NCI-H2081 treated with DMSO at 0.1 percent for 48 hours (cell line): ENCODE measurements around the gene HOXD9.

Experiments
- DNase-seq: peaks from one replicate; lab custom pipeline; 2025; lab: John Stamatoyannopoulos, UW

The HOXD9 gene

DNA sequence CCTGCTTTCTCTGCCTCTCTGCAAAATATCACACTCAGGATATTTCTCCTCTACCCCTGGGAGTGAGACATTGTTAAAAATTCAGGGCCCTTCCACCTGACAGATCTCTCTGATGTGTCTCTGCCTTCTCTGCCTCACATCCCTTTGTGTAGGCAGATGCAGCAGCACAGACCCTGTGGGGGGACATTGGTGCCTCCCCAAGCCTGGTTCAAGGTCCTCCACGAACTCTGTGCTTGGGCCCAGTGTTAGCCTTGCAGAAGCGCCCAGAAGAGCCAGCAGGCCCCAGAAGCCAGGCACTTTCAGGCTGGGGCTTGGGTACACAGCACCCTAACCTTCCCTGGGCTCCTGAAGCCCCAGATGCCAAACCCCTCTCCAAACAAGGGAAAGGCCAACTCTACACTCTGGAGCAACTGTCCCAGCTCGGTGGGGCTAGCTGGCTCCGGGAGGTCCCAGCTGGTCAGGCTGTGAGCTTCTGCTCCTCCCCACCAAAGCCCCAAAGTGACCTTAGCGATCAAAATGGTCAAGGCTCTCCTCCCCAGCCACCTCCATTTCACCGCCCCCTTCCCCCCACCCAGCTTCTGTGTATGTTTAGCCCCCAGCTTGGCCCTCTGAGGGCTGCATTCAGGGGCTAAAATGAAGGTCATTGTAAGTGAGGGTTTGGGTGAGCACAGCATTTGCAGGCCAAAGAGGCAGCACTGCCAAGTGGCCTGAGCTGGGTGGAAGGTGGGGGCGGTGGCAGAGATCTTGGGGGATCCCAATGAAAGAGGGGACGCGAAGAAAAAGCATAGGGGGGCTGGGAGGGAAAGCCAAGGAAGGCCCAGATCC is 2.6 kb downstream of the HOXD9 start:
- DNase-seq: no peak

DNA sequence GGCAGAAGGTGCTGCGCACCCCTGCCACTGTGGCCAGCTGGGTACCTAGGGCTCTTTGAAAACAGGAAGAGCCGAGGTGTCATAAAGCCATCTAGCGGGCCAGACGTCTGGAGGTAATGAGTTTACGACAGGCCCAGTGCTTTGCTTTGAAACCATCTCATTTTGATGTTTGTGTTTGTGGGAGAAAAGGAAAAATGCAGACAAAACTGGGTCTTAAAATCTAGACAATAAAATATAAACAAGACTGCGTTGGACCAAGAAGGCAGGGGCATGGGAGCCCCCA is 3.2 kb downstream of the HOXD9 start:
- no peak for DNase-seq

DNA sequence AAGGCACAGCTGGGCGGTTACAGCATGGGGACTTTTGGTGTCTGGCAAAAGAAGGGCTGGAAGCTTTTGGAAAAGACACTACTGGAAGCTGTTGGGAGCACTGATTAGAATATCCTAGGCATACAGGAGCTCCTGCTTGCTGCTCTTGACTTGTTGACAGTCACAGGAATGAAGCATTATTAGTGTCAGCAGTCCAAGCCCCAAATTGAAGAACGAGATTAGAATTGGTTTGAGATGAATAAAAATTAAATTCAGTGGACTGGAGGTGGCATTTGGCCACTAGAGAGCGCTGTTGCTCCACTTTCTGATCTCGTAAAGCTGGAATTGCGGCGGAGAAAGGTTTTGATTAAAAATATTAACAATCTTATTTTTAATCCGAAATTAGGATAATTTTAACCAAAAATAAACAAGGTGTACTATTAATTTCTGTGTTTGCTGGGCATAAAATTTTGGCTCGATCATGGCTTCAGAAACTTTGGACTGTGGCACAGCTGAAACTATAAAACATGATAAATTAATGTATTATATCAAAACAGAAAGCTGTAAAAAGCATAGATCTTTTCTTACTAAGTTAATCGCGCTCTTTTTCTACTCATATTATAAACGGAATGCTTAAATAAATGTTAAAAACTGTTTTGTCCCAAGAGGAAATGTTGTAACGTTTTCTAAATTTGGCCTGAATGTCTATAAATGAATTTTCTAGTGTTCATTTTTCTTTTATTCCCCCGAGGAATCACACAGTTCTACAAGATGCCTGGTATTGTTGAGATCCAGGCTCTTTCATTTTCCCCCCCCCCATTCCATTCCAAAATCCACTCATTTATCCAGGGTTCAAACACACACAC is 4.6 kb downstream of the HOXD9 start:
- peak; percentile 14 for DNase-seq

DNA sequence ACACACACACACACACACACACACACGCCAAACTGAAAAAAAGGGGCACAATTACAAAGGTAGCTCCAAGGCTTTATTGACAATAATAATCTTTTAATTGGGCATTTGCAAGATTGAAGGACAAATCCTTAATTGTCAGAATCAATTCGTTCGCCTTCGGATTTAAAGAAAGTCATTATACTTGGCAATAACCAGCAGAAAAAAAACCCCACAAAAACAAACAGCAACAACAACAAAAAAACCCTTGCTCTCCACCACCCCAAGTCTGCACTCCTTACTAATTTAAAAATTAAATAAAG is 5.2 kb downstream of the HOXD9 start:
- DNase-seq: no peak

DNA sequence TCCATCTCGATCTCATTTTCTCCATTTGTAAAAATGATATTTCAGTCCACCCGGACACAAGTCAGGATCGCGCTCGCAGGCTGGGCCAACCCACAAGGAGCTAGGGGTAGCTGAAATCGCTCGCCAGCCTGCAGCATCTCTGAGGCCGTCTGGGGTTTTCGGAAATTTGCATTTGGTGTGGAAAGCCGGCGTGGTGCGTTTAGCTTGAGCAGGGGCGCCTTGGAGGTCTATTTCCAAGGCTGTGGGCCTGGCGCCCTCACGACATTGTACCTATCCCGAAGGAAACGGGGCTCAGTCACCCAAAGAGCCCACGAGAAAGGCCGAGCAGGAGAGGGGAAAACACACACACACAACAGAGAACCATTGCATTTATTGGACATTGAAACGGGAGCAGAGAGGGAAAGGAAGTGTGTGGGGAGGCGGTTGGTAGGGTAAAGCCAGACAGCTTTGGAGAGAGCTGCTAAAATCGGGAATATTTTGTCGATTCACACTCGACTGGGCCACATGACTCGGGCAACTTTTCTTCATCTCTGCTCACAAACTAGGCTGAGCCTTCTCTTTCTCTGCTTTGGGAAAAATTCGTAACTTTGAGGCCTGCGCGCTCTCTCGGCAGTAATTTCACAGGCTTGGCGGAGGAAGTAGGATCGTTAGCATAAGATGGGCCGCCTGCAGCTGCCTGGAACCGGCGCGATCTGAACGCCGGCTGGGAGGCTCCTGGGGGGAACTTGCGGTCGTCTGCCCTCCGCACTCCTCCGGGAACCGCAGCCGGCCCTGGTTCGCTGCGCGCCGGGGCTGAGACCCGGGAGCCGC is 5.9 kb downstream of the HOXD9 start:
- no peak for DNase-seq

DNA sequence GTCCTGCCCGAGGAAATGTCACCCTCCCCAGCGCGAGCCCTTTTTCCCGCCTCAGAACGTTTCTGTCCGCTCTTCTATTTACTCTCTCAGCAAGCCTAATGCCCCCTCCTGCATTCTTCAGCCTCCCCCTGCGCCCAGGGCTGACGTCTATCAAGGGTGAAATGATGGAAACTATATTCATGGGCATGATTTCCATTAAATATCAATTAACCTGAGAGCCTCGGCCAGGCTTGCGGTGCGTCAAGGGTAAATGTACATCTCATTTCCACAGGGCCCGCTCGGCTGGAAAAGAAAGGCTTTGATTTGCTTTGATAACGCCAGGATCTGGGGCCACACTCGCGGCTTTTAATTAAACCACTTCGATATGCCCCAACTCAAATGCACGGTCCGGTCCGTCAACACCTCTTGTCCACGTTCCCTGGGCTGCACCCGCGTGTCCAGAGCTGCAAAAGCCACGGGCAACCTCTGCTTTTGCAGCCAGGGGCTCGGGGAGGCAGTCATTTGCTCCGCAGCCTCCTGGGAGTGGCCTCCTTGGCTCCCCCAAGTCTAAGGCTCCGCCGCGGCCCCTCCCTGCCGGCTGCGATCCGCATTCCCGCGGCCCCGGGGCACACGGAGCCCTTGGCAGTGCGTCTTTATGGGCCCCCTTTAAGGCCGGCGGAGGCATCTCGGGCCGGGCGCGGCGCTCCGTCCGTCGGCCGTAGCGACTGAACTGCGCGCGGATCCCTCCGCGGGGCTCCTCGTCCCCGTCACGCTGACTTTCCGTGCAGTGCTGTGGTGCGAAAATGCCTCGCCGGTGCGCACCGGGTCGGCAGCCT is 6.7 kb downstream of the HOXD9 start, which contains the start of gene HOXD8:
TSS of gene HOXD8 (plus strand) at position 724 of the 815 bp plus-strand sequence. CDS start 662 bp downstream, outside the sequence.
- DNase-seq: peak; percentile 47

DNA sequence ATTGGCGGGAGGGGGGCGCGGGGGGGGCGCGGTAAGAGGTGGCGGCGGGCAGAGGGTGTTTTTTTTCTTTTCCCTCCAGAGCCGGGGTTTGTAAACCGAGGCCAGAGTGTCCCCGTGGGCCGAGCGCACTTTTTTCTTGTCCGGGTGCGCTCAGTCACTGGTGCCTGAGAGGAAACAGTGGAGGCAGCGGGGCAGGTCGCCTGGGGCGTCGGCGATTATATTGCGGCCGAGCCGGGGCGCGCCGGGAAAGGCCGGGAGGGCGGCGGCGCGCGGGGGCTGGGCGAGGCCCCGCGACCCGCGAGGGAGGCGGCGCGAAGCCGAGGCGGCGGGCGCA is 7.3 kb downstream of the HOXD9 start:
- DNase-seq: no peak

DNA sequence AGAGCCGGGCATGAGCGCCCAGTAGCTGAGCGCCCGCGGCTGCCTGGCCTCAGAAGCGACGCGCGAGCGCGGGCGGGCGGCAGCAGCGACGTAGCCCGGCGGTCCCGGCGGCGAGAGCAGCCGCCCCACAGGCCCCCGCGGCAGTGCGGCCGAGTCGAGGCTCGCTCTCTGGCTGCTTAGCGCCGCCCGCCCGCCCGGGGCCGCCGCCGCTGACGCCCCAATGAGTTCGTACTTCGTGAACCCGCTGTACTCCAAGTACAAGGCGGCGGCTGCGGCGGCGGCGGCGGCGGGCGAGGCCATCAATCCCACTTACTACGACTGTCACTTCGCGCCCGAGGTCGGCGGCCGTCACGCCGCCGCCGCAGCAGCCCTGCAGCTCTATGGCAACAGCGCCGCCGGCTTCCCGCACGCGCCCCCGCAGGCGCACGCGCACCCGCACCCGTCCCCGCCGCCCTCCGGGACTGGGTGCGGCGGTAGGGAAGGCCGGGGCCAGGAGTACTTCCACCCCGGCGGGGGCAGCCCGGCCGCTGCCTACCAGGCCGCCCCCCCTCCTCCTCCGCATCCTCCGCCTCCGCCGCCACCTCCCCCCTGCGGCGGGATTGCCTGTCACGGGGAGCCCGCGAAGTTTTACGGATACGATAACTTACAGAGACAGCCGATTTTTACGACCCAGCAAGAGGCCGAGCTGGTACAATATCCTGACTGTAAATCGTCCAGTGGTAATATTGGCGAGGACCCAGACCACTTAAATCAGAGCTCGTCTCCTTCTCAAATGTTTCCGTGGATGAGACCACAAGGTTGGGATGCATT is 7.8 kb downstream of the HOXD9 start:
- DNase-seq: no peak

DNA sequence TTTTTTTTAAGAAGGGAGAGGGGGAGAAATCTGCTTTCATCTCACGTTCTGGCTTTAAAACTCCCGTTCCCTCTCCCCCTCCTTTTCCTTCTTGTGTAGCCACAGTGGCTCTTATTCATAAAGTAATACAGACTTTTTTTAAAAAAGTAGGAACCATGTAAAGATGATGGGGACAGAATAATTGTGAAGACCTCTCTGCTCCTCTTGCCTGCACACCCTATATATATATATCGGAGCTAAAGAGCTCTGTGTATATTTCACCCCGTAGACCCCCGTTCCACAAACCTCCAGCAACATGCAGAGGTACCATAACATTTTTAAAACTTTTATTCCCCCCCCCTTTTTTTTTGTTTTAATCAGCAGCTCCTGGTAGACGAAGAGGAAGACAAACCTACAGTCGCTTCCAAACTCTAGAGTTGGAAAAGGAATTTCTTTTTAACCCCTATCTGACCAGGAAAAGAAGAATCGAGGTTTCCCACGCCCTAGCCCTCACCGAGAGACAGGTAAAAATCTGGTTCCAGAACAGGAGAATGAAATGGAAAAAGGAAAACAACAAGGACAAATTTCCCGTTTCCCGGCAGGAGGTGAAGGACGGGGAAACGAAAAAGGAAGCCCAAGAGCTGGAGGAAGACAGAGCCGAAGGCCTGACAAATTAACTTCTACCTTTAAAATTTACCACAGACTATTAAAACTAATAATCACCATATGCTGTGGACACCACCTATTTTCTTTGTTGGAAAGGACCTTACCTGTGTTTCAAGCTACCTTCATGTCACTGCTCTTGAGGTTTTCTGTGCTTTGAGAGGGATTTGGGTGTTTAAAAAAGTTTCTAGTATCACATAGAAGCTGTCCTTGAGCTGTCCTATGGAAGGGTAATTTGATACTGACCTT is 8.7 kb downstream of the HOXD9 start:
- no peak for DNase-seq

DNA sequence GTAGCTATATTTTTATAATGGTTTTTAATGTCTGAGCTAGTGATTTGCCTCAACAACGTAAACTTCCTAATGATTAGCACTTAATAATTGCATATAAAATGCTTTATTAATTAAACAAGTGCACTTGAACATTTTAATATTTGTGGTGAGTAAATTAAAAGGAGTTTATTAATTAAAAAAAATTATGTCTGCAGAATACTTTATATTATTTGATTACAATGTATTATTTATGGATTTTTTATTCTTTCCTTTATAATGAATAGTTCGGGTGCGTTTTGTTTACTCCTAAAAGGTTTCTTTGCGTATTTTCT is 9.3 kb downstream of the HOXD9 start:
- DNase-seq: no peak

DNA sequence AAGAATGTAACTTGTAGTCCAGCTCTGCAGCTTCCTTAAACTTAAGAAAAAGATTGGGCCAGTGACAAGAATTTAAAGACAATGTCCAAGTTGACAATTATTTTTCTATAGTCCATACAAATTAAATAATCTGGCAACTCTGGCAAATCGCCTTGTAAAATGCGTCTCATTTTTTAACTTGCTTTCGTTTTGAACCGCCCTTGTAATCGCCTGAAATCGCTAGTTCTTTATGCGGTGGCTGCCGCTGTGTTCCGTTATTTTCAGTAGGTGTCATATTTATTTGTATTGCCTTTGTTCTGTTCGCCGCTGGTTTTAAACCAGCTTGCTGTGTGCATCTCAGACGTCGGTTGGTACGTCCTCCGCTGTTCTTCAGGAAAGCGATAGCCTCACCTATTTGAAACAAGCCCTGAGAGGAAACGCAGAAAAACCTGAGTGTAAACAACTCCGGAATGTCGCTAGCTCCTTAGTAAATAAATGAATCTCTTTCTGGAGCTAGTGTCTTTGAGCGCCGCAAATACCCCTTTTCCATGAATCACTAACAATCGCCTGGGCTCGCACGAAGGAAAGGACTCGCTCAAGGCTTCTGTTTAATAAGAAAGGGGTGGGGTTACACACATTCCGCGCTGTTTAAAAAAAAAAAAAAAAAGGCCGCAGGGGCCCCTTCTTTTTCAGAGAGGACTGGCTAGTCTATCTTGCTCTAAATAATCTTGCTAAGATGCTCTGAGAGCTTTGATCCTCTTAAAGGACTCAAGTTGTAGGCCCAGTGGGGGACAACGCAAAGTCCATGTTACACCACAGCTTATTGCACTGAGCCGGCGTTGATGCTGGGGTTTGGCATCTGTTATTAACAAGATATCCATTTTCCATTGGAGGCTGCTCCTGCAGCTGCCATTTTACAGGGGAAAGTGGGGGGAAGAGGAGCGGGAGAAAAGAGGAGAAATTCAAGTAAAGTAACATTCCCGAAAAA is 10.0 kb downstream of the HOXD9 start:
- no peak for DNase-seq

DNA sequence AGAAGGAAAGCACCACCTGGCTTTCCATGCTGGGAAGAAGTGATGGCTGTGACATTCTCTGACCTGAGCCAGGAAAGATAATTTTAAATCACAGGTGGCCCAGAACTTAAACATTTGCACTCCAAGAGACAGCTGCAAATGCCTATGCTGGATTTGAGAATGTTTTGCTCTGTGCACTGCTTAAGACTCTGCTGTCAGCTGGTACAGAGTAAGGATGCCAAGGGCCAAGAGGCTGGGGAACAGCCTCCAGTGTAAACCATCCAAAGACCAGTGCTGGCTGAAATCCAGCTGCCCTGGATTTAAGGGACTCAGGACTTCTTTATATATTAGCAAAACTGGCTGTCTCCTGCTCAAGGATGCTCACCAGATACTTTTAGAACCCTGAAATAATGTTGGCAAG is 10.9 kb downstream of the HOXD9 start:
- no peak for DNase-seq

DNA sequence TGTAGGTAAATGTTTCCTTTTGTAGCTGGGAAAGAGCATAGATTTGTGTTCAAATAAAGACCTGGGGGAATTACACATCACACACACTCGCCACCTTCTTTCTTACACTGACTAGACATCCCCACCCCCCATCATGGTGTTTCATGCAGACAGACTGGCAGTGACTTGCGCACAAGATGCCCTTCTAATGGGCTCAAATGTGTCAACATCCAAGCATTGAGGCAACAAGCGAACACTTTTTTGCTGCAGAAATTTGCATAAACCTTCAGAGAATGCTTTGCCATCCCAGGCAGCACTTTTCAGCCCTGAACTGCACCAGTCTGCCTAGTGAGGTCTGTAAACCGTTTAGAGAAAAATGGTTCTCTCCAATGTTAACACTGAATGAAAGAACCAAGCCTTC is 11.5 kb downstream of the HOXD9 start:
- no peak for DNase-seq

DNA sequence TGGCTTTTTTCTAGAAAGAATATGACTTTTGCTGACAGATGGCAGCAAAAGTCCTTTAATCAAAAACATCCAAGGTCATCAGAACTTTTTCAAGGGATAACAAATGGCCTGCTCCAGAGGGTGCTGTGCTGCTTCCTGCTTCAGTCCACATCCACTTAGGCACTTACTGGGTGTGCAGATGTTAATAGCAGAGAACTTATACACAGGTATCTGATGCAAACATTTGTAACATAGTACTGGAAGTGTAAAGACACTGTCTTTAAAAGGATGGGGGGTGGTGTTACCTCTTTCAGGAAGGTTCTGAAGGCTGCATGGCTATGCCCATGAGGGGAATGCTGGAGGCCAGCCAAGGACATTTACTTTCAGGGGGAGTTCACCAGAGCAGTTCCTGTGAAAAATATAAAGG is 12.5 kb downstream of the HOXD9 start:
- DNase-seq: no peak

DNA sequence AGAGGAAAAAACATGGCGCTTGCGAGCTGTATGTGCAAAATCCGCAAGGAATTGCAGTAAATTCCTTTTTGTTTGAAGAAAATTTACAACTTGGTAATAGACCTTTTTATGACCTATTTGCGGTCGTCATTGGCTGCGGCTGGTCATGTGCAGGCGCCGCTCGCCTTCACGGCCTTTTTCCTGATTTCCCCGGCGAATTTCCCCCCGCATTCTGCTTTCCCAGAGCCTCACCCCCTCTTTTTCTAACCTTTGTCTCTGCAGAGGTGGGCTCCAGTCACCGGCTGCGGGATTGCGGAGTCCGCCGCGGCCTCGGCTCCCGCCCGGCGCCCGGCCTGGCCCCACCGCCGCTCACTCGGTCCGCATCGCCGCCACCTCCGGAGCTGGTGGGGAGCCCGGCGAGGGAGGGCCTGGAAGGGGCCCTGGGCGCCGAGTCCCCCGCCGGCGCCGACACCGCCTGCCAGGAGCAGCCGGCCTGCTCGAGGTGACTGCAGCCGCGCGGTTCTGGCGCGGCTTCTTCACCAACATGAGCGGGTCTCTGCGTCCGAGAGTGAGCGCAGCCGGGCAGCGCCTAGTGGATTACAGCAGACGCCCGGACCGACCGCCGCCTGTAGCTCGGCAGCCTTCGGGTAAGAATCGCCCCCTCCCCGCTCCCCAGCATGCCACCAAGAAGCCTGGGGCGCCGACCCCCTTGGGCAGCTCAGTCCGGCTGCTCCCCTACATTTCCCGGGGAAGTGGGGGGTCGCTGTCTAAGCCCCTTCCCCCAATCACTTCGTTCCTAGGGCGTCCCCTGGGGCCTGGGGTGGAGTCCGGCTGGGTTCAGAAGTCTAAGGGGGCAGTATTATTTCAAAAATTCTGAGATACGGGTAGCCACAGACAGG is 14.1 kb downstream of the HOXD9 start:
- DNase-seq: no peak

DNA sequence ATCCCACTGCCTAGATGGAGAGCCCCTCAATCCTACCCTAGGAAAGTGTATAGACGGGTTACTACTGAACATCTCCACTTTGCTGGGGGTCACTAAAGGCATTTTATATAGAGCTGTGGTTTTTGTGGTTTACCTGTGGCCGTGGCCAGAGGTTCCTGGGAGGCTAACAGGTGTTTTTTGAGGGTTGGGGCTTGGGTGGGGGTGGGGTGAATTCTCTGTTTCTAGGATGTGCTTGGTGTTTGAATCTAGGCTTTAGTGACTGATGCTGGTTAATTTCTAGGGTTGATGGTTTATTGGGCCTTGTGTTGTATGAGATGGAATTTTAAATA is 14.7 kb downstream of the HOXD9 start:
- no peak for DNase-seq

DNA sequence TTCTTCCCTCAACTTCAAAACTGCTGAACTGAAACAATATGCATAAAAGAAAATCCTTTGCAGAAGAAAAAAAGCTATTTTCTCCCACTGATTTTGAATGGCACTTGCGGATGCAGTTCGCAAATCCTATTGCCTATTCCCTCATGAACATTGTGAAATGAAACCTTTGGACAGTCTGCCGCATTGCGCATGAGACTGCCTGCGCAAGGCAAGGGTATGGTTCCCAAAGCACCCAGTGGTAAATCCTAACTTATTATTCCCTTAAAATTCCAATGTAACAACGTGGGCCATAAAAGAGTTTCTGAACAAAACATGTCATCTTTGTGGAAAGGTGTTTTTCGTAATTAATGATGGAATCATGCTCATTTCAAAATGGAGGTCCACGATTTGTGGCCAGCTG is 15.4 kb downstream of the HOXD9 start:
- no peak for DNase-seq

DNA sequence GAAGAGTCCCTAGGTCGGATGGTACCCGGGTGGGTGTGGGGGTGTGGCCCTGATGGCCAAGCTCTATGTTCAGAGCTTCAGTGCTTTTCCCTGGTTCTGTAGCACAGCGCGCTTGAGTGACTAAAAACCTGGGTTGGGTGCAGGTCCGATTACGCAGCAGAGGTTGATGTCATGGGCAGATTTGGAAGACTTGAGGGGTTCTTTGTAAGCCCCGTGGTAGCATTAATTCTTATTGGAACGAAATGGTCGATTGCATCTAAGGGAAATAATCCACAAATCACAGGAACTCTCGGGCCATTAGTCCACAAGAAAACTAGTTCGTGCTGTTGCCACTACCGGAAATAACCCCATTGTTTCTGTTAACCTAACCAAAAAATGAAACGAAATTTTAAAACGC is 16.0 kb downstream of the HOXD9 start:
- DNase-seq: no peak
